NCI-H510A treated with DMSO at 0.1 percent for 48 hours (cell line): ENCODE measurements around the gene LARP7.
"Not testable (repeated sequence)": the region's sequence is repeated elsewhere in the genome, so short reads cannot be mapped to it uniquely, and the experiment has no call there.

Experiments
- DNase-seq: peaks from one replicate; lab custom pipeline; 2025; lab: John Stamatoyannopoulos, UW

LARP7 gene

GRCh38 chr4:112650332-112650731 is 13.4 kb downstream of the LARP7 start:
- DNase-seq, result no peak

DNA sequence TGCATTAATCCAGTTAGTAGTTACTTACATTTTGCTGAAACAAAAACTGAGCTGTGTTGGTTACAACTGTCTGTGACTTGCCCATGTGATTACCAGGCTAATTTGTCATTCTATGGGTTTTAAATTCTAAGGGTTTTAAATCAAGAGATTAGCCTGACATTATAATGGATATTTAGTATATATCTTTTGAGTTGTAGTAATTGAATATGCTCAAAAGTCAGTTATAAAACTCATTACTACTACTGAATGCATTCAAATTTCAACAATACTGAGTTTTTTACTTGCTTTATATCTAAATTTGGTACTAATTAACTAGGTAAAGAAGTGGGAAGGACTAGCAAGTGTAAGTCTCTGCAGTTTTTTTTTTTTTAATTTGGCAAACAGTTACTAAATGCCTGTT is 14.7 kb downstream of the LARP7 start:
- DNase-seq, result no peak

DNA sequence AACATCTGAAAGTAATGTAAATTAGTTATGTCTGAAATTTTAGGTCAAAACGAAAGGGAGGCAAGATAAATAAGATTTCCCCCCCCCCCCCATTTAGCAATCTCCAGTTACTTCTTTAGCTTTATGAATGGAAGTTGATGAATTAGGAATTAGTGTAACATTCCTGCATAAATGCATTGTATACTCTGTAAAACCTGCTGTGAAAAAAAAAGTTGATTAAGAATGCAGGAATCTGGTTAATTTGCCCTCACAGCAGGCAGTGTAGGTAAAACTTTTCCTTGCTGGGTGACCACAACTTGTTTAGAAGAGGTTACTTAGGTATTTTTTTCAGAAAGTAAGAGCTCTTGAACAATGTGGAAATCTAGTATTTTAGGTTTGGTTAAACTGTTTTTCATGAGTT is 15.3 kb downstream of the LARP7 start:
- DNase-seq, result no peak

GRCh38 chr4:112655270-112655669 is 18.3 kb downstream of the LARP7 start:
- no peak for DNase-seq

GRCh38 chr4:112656115-112656514 is 19.2 kb downstream of the LARP7 start:
- DNase-seq, result not testable (repeated sequence)

- DNase-seq, result no peak
Measured at GRCh38 chr4:112664611-112665010, 27.7 kb downstream of the LARP7 start.

DNA sequence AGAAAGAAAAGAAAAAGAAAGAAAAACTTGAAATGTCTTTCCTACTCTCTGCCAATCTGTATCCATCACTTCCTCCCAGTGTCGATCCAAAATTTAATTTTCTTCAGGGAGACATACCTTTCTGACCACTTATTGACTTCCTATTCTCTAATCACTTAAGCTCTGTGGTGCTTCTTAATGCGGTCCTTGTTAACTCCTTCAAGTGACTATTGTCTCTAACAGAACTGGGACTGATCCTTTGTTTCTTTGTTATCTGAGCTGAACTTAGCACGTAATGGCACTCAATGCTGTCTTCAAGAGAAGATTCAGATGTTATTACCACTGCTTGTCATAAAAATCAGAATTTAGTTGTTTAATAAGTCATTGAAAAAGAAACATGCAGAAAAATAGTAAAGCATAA is 31.2 kb downstream of the LARP7 start:
- DNase-seq, result no peak

GRCh38 chr4:112673076-112673475 is 36.1 kb downstream of the LARP7 start:
- DNase-seq, result no peak

GRCh38 chr4:112673686-112674085 is 36.7 kb downstream of the LARP7 start:
- DNase-seq, result no peak

DNA sequence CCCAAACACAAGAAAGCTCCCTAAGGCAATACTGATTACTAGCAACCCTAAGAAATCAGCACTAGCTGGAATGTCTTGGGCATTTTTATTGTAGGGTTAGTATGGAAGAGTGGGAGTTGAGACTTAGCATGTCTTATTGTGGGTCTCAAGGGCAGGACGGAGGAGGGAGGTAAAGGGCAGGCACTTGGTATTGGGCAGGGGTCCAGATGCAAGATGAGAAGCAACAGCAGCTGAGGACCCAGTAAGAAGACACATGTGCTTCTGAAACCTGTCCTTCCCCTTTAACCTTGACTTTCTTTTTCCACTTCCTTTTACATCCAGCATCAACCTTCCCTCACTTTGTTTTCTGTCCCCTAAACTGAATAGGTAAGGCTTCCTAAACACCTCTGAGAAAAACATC is 37.4 kb downstream of the LARP7 start:
- no peak for DNase-seq

DNA sequence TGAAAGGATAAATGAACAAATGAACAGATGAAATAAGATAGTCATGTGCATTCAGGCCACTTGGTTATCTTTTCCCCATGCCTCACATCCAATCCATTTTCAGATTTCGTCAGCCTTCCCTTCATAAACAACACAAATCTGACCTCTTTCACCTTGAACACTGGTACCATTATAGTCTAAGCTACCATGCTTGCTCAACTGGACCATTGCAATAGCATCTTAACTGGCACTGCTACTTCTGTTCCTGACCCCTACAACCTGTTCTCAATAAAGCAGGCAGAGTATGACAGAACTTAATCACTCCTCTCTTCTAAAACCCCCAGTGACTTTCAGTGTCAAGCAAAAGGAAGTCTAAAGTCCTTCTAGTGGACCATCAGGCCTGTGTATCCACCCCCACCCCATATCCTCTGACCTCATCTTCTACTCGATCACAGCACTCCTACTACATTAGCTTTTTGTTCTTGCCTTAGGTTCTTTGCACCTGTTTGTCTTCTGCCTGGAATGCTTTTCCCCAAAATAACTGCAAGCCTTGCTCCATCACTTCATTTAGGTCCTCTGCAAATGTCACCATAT is 40.7 kb downstream of the LARP7 start:
- DNase-seq, result no peak

DNA sequence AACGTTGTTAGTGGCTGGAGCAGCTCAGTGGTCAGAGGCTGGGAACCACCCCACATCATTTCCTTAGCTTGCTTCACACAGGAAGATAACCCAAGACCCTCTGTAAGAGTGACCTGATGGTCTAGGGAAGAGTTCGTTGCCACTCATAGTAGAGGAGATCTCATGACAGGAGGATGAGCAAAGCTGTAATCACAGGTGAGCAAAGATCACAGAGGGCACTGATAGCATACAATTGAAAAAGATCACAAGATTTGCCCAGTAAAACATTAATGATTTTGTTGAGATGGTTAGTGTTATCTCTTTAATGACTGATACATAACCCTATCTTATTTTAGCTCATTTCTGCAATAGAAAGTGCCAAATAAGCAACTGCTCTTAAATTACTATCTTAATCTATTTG is 44.1 kb downstream of the LARP7 start:
- no peak for DNase-seq

DNA sequence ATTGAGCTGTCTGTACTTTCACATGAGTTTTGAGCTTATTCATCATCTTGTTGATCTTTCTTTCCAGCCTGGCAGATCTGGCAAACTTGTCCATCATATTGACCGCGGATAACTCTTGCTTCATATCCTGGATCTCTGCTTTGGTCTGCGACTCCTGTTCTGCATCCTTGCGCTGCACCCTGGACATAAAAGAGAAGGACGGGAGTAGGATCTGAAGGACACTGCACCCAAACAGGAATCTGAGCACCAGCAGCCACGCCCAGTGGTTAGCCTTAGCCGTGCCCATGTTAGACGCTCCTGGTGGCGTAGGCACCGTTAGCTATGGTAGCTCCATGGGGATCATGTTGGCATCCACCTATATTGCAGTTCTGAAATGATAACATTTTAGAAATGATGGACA is 56.6 kb downstream of the LARP7 start:
- no peak for DNase-seq

- no peak for DNase-seq
Measured at GRCh38 chr4:112700679-112701078, 63.7 kb downstream of the LARP7 start.

GRCh38 chr4:112702892-112703291 is 65.9 kb downstream of the LARP7 start:
- no peak for DNase-seq

DNA sequence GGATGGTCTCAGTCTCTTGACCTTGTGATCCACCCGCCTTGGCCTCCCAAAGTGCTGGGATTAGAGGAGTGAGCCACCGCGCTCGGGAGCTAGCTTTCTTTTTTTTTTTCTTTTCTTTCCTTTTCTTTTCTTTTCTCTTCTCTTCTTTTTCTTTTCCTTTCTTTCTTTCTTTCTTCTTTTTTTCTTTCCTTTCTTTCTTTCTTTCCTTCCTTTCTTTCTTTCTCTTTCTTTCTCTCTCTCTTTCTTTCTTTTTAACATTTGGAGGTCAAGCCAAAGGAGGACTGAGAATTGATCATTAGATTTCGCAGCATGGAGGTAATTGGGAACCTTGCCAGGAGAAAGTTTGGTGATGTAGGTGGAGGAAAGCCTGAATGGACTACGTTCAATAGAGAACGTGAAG is 67.4 kb downstream of the LARP7 start:
- DNase-seq, result no peak

GRCh38 chr4:112704991-112705845 is 68.3 kb downstream of the LARP7 start:
- peak; percentile 18 for DNase-seq

DNA sequence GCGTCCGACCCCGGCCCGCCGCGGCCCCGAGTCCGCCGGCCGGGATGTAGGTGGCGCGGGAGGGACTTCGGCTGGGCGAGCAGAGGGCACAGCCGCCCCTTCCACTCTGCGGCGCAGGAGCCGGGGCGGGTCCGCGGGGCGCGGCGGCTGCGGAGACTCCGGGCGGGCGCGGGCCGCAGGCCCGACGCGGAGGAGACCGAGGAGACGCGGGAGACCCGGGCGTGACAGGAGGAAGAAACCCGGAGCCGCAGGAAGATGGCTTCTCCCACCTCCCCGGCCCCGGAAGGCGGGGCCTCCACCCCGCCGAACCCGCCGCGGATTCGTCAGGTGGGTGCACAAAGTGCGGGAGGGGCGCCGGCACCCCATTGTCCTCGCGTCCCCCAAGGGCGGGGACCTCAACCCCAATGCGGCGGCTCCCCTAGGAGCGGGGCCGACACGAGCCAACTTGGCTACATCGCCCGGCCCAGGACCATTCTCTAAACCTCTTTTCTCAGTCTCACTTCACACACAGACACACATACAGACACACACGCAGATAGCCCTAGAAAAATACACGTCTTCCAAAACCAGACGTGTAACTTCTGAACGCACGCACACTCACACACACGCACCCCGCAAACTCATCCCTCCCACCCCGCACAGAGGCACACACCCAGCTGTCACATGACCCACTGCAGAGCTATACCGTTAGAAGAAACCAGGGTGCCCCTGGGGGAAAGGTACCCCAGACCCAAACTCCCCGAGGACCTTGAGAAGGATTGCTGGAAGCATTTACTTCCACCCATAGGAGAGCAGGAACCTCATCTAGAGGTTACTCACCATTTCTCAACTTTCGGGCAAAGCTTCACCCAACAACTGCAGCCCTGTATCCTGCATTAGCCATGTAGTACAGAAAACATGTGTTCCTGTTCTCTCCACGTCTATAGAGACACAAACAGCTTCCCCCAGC is 69.2 kb downstream of the LARP7 start:
- not testable (repeated sequence) for DNase-seq

DNA sequence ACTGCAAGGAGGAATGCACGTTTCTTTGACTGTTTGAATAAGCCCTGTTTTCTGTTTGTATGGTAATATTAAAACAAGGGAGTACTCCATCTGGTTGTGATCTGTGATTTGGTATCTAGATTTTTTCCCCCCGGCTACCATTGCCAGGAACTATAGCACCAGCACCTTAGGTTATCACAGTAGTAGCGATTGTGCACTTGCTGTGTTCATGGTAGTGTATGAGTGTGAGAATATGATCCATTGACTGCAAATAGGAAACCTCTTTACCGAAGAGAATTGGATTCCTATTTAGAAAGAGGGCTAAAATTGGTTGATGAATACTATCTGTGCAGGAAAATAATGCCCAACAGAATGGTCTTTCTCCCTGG is 69.9 kb downstream of the LARP7 start:
- DNase-seq, result peak; percentile 7
